HG03097 (cell line): ENCODE results near the gene RBX1.
"Not testable (repeated sequence)": the region's sequence is repeated elsewhere in the genome, so short reads cannot be mapped to it uniquely, and the experiment has no call there.

ENCODE experiments used
- ATAC-seq: cut with Tn5 transposase; IDR thresholded peaks from one replicate; pipeline ENCODE4 v1.9.1; 2021; ENCODE audit not compliant: unreplicated experiment, low FRiP score

RBX1 gene

DNA sequence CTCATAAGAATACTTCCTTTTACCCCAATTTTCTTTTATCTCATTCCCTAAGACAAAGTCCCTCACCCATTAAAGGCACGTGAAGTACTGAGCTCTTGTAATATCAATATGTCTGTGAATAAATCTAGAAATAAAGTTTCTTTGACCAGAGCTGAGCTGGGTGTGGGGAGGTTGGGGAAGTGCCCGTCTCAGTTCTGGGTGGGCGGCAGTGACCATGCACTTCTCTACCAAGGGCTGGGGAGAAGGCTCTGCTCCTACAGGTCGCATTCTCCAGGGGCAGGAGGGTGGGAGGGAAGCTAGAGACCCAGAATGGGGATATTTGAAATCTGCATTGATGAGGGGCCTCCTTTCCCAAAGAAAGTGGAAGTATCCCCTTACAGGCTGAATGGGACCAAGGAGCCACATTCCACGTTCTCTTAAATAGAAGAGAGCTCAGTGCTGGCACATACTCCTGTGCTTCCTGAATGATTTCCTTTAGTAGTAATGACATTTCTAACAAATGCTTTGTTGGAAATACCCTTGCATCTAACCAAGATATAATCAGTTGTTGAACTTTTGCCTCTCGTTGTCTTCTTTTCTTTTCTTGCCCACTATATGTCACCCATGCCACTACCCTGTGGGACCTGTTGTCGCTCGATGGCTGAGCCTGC, 16.1 kb downstream of the RBX1 start:
- ATAC-seq = no peak

DNA sequence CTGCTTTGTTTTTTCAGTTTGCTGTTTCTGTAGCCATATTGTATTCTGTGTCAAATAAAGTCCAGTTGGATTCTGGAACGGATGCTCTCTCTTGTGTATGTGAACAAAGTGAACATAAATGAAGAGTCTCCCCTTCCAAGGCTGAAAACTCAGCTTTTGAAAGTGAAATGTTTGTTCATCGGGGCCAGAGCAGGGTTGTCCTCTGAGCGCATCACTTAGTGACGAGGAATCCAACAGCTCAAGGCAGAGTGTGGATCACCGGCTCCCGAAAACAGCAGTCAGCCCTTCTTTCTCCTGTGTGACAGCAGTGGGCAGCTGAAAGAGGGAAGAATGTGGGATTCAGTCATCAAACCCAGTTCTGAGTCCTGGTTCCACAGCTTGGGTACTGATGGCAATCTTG, 21.4 kb downstream of the RBX1 start:
- ATAC-seq = no peak

DNA sequence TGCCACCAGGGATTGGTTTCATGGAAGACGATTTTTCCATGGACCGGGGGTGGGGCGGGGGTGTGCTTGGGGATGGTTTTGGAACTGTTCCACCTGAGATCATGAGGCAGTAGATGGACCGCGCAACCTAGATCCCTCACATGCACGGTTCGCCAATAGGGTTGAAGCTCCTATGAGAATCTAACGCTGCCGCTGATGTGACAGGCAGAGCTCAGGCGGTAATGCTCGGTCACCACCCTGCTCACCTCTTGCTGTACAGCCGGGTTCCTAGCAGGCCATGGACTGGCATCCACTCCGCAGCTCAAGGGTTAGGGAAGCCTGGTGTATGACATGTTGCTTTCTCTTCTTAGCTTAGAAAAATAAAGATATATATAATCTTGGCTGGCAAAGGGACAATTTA, 22.0 kb downstream of the RBX1 start:
- ATAC-seq = no peak

DNA sequence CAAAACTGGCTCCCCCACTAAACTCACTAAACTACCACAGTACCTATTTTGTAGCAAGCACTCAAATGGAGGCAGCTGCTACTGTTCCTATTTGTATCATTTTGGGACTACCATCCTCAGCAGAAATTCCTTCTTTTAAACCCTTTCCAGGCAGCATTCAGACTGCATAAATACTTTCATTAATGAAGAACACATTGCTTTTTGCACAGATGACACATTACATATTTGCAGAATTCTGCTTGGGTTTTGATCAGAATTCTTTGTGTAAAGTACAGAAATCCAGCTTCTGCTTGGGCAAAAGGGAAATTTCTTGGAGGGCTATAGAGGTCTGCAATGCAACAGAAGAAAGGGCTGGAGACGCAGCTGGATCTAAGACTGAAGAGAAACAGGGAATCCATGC, 24.2 kb downstream of the RBX1 start:
- ATAC-seq = no peak

DNA sequence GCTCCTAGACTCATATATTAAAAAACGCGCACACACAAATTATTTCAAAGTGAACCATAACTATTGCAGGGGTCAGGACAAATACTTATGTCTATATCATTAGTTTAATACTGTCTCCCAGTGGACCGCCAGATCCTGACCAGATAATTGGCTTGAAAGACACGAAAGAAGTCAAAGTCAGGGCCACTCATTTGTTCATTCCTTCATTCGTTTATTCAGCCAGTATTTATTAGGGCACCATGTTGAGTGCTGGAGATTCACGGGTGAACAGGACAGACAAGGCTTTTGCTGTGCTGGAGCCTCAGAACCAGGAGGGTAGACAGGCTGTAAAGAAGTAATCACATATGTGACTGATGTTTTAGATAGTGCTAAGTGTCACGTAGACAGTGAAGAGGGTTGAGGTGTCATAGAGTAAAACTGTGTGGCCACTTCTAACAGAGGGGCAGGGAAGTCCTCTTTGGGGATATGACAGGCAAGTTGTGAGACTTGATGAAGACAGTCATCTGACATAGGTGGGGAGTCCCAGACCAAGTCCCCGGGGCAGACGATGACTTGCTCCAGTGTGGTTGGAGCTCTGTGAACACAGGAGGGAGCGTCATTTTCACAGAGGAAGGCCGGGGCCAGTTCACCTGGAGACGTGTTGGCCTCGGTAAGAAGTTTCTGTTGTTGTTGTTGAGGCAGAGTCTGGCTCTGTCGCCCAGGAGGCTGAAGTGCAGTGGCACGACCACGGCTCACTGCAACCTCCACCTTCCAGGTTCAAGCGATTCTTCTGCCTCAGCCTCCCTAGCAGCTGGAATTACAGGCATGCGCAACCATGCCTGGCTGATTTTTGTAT, 25.9 kb downstream of the RBX1 start:
- no peak for ATAC-seq

DNA sequence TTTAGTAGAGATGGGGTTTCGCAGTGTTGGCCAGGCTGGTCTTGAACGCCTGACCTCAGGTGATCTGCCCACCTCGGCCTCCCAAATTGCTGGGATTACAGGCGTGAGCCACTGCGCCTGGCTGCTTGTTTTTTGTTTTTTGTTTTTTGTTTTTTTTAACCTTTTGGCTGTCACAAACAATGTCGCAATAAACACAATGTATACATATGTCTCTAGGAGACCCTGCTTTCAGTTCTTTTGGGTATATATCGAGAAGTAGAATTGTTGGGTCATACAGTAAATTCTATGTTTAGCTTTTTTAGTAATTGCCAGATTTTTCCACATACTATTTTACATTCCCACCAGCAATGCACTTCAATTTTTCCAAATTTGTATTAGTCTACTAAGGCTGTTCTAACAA, 28.0 kb downstream of the RBX1 start:
- no peak for ATAC-seq

DNA sequence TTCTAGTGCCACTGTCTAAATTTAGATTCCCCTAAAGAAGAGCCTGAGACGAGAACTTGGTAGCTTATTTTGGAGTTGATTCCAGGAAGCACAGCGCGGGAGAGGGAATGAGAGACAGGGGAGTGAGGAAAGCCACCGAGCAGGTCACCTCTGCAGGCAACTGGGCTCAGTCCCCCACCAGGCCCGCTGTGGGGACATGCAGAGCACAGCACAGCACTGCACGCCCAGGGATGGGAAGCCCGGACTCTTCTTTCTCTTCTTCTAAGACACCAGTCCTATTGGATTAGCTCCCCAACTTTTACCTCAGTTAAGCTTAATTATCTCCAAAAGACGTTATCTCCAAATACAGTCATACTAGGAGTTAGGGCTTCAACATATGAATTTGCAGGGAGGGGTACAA, 28.7 kb downstream of the RBX1 start:
- ATAC-seq = no peak

DNA sequence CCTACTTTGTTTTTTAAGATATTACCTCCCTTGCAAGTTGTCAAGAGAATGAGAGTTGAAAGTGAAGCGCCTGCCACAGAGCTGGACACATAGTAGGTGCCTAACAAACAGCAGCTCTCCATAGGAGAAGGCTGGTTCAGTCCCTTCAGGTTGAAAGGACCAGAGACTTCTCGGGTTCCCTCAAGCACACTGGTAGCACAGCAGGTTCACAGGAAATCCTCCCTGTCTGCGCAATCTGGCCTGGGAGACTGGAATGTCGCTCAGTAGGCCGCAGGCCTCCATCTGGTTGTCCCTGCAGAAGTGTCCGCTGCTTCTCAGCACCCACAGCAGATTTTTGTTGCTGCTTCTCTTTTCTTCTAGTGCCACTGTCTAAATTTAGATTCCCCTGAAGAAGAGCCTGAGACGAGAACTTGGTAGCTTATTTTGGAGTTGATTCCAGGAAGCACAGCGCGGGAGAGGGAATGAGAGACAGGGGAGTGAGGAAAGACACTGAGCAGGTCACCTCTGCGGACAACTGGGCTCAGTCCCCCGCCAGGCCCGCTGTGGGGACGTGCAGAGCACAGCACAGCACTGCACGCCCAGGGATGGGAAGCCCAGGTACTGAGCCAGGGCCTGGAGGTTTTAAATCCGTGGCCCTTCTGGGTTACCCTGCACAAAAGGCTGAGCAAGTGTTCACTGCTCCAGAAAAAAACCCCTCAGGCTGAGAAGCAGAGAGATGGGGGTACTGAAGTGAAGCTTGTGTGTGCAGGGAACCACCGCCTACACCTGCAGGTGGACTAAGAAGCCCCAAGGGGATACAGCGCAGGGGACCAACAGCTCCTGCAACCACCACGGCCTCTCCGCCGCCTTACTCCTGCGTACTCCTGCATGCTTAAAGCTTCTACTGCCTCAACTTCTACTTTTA, 31.6 kb downstream of the RBX1 start:
- no peak for ATAC-seq

DNA sequence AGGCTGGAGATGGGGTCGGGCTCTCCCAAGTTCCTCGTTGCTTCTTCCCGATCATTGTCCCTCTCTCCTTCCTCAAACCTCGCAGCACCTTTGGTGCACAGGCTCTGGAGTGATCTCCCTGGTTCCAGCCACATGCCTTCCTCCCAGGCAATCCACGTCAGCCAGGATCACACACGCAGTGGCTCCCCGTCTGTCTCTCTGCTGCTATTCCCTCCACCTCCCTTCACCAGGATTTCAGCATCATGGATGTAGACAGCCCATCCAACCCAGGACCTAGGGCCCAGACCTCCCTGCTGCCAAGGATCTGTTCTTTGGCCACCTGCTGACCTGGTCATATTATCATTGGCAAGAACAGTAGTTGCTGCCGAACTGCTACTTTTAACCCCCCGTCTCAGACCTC, 40.1 kb downstream of the RBX1 start:
- no peak for ATAC-seq

DNA sequence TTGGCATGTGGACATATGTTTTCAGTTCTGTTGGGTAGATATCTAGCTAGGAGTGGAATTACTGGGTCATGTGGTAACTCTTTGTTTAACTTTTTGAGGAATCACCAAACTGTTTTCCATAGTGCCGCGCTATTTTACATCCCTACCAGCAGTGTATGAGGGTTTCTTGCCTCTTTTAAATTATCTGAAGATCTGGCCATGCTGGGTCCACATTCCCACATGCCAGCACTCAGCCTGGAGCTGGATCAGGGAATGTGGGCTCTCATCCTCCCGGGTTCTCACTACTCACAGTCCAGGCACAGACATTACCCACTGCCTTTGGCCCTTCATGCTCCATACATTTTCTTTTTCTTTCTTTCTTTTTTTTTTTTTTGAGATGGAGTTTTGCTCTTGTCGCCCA, 44.6 kb downstream of the RBX1 start:
- no peak for ATAC-seq

DNA sequence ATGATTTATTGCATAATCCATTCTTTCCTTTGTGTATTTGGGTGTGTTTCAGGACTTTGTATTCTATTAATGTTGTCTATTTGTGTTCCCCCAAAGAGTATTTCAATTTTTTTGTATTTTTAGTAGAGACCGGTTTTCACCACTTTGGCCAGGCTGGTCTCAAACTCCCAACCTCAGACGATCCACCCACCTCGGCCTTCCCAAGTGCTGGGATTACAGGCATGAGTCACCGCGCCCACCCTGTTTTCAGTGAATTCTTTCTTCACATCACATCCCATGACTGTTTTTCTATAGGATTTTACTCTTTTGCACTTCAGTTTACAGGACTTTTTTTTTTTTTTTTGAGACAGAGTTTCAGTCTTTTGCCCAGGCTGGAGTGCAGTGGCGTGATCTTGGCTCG, 46.3 kb downstream of the RBX1 start:
- no peak for ATAC-seq

DNA sequence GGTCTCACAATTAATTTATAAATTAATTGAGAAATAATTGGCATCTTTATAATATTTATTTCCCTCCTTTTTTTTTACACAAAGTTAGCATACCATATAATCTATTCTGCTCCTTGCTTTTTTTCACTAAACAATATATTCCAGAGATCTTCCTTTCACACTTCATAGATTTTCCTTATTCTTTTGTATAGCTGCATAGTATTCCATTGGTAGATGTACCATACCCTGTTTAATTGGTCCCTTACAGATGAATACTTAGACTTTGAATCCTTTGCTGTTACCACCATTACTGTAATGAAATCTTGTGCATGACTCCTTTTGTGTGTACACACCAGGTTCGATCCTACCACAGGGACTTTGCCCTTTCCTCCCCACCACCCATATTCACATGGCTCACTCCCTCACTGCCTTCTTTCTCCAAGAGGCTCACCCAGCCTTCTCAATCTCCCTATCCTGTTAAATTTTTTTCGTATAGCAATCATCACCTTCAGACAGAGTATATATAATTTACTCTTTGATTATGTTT, 48.9 kb downstream of the RBX1 start:
- no peak for ATAC-seq

DNA sequence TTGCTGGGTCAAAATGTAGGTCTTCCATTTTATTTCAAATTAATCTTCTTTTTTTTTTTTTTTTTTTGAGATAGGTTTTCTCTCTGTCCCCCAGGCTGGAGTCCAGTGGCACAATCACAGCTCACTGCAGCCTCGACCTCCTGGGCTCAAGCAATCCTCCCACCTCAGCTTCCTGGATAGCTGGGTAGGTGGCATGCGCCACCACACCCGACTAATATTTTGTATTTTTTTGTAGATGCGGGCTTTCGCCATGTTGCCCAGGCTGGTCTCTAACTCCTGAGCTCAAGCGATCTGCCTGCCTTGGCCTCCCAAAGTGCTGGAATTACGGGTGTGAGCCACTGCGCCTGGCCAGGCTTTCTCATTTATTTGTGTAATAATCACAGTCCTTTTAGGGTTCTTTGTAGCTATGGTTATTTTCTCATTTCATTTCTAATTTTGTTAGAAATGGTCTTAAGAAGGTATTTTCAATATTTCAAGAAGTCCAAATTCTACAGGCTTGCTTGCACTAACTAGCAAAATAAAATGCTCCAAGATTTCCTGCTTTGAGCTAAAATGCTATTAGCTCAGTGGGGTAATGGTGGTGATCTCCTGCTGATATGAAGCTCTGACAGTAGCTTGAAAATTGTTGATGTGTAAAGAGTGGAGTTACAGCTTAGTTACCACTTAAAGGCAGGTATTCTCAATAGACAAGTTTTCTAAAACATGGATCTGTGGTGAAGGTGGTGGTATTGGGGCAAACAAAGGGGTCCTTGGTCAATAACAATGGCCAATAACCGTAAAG, 50.0 kb downstream of the RBX1 start:
- ATAC-seq = no peak

DNA sequence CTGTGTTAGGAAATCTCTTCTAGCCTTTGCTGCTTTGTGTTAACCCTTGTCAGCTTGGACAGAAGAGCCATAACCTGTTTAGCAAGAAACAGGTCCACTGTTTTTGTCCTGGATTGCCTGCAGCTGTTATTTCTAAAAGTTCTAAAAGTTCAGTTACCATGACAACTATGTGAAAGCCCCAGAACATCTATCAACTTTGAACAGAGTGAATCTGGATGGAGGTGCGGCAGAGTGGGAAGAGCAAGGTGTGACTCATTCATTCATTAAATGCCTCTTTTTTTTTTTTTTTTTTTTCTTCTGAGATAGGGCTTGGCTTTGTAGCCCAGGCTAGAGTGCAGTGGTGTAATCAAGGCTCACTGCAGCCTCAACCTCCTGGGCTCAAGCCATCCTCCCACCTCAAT, 50.5 kb downstream of the RBX1 start:
- no peak for ATAC-seq

DNA sequence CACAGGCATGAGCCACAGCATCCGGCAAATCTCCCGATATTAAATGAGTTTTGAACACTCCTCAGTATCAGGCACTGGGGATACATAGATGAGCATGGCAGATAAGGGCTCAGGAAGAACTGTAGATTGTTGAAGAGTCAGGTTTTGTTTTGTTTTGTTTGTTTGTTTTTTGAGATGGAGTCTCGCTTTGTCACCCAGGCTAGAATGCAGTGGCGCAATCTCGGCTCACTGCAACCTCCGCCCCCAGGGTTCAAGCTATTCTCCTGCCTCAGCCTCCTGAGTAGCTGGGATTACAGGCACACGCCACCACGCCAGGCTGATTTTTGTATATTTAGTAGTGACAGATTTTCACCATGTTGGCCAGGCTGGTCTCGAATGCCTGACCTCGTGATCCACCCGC, 51.2 kb downstream of the RBX1 start:
- not testable (repeated sequence) for ATAC-seq

DNA sequence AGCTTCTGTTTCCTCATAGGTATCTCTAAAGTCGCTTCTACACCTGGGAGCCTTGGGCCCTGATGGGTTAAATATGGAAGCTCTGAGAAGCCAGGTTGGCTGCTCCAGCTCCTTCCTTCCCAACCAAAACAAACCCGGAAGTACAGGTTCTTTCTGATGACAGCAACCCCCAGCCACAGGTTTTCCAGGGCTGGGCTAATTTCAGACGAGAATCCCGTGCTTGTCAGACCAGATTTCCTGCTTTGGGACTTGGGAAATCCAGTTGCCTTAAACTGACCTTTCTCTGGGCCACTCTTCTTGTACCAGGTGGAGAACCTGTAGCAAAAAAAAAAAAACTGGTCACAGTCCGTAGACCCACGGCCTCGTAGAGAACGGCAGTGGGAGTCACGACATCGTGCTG, 51.9 kb downstream of the RBX1 start:
- no peak for ATAC-seq

DNA sequence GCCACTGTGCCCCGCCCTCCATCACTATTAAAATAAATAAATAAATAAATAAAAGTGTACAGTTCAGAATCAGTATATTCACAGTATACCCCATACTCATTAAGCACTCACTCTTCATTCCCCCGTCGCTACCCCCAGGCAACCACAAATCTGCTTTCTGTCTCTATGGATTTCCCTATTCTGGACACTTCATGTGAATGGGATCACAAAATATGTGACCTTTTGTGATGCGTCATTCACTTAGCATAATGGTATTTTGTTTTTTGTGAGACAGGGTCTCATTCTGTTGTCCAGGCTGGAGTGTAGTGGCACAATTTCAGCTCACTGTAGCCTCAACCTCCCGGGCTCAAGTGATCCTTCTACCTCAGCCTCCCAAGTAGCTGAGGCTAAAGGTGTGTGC, 52.8 kb downstream of the RBX1 start:
- ATAC-seq = no peak

DNA sequence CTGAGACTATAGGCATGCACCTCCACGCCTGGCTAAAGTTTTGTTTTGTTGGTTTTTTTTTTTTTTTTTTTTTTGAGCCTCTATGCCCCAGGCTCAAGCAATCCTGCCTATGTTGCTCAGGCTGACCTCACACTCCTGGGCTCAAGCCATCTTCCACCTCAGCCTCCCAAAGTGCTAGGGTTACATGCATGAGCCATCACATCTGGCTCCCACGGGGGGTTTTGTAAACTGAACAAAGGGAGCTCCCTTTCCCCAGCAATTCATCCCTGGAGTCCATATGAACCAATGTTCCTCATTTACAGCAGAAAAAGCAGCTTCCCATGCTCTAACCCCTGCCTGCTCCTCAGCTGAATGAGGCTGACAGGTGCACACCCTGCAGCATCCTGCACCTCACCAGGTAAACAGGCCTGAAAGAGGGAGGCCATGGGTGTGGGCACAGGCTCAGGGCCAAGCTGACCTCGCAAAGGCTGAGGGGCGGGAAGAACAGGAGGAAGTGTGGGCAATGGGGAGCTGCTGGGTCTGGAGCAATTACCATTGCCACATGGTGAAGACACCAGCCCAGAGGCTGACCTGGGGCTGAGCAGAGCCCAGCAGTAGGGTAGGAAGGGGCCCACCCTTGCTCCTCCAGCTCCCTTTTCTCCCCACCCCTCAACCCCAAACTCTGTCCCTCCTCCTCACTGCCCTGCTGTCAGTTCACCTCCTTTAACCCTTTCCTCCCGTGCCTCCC, 58.2 kb downstream of the RBX1 start:
- ATAC-seq = no peak

DNA sequence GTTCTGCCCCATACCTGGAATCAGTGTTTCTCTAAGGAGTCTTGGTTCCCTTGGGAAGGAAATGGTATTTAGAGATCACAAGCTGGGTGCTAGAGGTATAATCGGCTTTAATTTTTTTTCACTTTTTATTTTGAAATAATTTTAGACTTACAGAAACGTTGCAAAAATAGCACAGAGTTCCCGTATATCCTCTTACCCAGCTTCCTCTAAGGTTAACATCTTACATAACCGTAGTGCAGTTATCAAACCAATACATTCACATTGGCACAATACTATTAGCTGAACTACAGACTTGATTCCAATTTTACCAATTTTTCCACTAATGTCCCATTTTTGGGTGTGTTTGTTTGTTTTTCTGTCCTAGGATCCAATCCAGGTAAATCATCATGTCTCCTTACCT, 63.8 kb downstream of the RBX1 start:
- no peak for ATAC-seq
